Peyer's patch (tissue), 4 donors: ENCODE data around the gene STAM2. TPM values are rescaled to one million over a fixed set of nuclear protein-coding genes. Genes with fewer than 3 reads are reported as not detected.
"Not testable (repeated sequence)": the region's sequence is repeated elsewhere in the genome, so short reads cannot be mapped to it uniquely, and the experiment has no call there.

Experiments used
- DNase-seq, 3 donors: peaks; one replicate each; pipeline ENCODE4 v3.0.0-alpha.2; 2017 to 2019
- H3K27ac ChIP-seq, 4 donors: fragments of 200-600 bp; sonication (generic); one replicate each; pipeline ENCODE4 v1.5.1; 2016 to 2019
- H3K27me3 ChIP-seq, 2 donors: fragments of 200-600 bp; sonication (generic); one replicate each; pipeline ENCODE4 v1.5.1; 2019
- H3K36me3 ChIP-seq, 3 donors: fragments of 200-600 bp; sonication (generic); one replicate each; pipeline ENCODE4 v1.5.1; 2016 to 2019
- H3K4me1 ChIP-seq, 4 donors: fragments of 200-600 bp; sonication (generic); one replicate each; pipeline ENCODE4 v1.5.1; 2016 to 2019
- H3K4me3 ChIP-seq, 4 donors: fragments of 200-600 bp; sonication (generic); 1 replicate in 3 of 4; 2 replicates in 1 of 4; pipeline ENCODE4 v1.5.1; 2016 to 2019; ENCODE audit warnings: mild to moderate bottlenecking in 1 of 4
- H3K9me3 ChIP-seq, 4 donors: fragments of 200-600 bp; sonication (generic); one replicate each; pipeline ENCODE4 v1.5.1; 2016 to 2019; ENCODE audit warnings: mild to moderate bottlenecking in 1 of 4
- POLR2A ChIP-seq, 2 donors: fragments of 450-650 bp; IDR thresholded peaks; one replicate each; pipeline ENCODE4 v1.5.1; 2017; ENCODE audit warnings: antibody characterized with exemption in 2 of 2, mild to moderate bottlenecking in 2 of 2, moderate library complexity in 2 of 2
- total RNA-seq, 4 donors: library from RNA; depleted of rRNA; stranded (reverse); fragments of >200 nt; gene quantifications; one replicate each; pipeline ENCODE4 v1.1.0, GENCODE V29; 2016
- TF ChIP-seq, protein P1 (sequence below), 6 experiments: fragments of 450-650 bp in 4 of 6; fragments of 200-600 bp in 2 of 6; sonication (generic) in 1 of 6; IDR thresholded peaks; one replicate each; pipeline ENCODE4 v1.5.1; 2017 to 2019; ENCODE audit warnings: antibody characterized with exemption in 6 of 6, mild to moderate bottlenecking in 3 of 6, moderate library complexity in 1 of 6

Gene STAM2
- total RNA-seq, 4 donors from 2014 or later, result 29.7 to 46.2 (median 36.8) TPM

DNA sequence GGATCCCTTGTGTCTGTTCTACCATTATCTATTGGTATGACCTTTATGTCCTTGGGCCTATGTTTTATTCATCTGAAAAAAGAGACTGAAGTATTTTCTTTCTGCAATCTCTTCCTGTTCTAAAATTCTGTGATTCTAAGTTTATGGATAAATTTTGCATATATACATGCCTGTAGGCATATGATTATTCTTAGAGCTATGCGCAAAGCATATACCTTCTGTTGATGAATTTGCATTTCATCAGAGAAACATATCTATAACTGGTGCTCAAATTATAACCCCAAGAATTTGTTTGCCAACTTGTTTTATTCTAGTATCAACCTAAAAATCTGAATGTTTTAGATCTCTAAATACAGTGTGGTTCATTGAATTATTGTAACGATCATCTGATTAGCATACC lies 83.5 kb downstream of the STAM2 start:
- no peak for DNase-seq

GRCh38 chr2:152090726-152091125 lies 84.8 kb downstream of the STAM2 start:
- H3K4me1 ChIP-seq, DNase-seq, H3K9me3 ChIP-seq, H3K36me3 ChIP-seq, H3K27me3 ChIP-seq, H3K27ac ChIP-seq, H3K4me3 ChIP-seq: not testable (repeated sequence)

More for the DNA sequence above, 83.5 kb downstream of the STAM2 start:
- H3K9me3 ChIP-seq, result no peaks in the 10 kb centered on the region
- H3K36me3 ChIP-seq, result no peaks in the 10 kb centered on the region
- no peak overlapping the region for H3K4me3 ChIP-seq
- H3K27me3 ChIP-seq, result no peaks in the 10 kb centered on the region
- TF ChIP-seq, protein P1, sequence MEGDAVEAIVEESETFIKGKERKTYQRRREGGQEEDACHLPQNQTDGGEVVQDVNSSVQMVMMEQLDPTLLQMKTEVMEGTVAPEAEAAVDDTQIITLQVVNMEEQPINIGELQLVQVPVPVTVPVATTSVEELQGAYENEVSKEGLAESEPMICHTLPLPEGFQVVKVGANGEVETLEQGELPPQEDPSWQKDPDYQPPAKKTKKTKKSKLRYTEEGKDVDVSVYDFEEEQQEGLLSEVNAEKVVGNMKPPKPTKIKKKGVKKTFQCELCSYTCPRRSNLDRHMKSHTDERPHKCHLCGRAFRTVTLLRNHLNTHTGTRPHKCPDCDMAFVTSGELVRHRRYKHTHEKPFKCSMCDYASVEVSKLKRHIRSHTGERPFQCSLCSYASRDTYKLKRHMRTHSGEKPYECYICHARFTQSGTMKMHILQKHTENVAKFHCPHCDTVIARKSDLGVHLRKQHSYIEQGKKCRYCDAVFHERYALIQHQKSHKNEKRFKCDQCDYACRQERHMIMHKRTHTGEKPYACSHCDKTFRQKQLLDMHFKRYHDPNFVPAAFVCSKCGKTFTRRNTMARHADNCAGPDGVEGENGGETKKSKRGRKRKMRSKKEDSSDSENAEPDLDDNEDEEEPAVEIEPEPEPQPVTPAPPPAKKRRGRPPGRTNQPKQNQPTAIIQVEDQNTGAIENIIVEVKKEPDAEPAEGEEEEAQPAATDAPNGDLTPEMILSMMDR (IDR thresholded peaks at IDR 0.05), result no peak
- TF ChIP-seq POLR2A (IDR thresholded peaks at IDR 0.05), result no peak
- peaks cover 0 to under 1% (median 0%) of the 10 kb centered on the region in 4 donors for H3K4me1 ChIP-seq
- no peak overlapping the region for H3K27ac ChIP-seq

- Histone ChIP-seq H3K9me3 (no peaks in the 10 kb centered on the region), H3K36me3 (no peaks in the 10 kb centered on the region), H3K4me3 (no peak overlapping the region), H3K27me3 (no peaks in the 10 kb centered on the region), H3K4me1 (no peaks in the 10 kb centered on the region), H3K27ac (no peak overlapping the region)
- TF ChIP-seq POLR2A (IDR thresholded peaks at IDR 0.05), result no peak
- TF ChIP-seq, protein P1 (IDR thresholded peaks at IDR 0.05), result no peak
- DNase-seq, result no peak
Measured at GRCh38 chr2:152089238-152089637, 86.3 kb downstream of the STAM2 start.

GRCh38 chr2:152088006-152088405 lies 87.6 kb downstream of the STAM2 start:
- H3K27me3 ChIP-seq, result no peaks in the 10 kb centered on the region
- H3K36me3 ChIP-seq, result no peaks in the 10 kb centered on the region
- no peaks in the 10 kb centered on the region for H3K4me1 ChIP-seq
- H3K4me3 ChIP-seq, result no peak overlapping the region
- H3K9me3 ChIP-seq, result no peaks in the 10 kb centered on the region
- DNase-seq, result no peak
- H3K27ac ChIP-seq, result no peak overlapping the region
- TF ChIP-seq POLR2A (IDR thresholded peaks at IDR 0.05), result no peak
- TF ChIP-seq, protein P1 (IDR thresholded peaks at IDR 0.05), result no peak

DNA sequence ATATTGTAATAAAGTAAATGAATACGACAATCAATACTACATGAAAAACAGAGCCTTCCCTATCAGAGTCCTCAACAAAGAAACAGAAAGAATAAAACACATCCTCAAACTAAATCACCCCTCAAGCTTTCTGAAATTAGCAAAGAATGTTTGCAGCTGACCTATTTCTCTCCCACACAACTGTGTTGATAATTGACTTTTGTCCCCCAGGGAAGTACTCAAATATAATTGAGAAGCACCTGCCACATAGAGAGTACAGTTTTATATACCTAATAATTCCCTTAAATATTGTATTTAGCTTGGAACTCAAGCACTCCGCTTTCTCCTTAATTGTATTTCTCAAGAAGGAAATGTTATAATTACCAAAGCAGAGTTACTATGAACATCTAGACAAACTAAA lies 89.3 kb downstream of the STAM2 start:
- Histone ChIP-seq H3K27ac (no peak overlapping the region), H3K9me3 (no peaks in the 10 kb centered on the region), H3K36me3 (no peaks in the 10 kb centered on the region), H3K4me3 (no peak overlapping the region), H3K4me1 (no peaks in the 10 kb centered on the region), H3K27me3 (no peaks in the 10 kb centered on the region)
- no peak for DNase-seq
- TF ChIP-seq, protein P1 (IDR thresholded peaks at IDR 0.05), result no peak
- no peak for TF ChIP-seq POLR2A (IDR thresholded peaks at IDR 0.05)

- Histone ChIP-seq H3K4me3 (no peak overlapping the region), H3K27ac (no peak overlapping the region), H3K27me3 (no peaks in the 10 kb centered on the region), H3K36me3 (no peaks in the 10 kb centered on the region), H3K9me3 (no peaks in the 10 kb centered on the region), H3K4me1 (no peaks in the 10 kb centered on the region)
- TF ChIP-seq, protein P1 (IDR thresholded peaks at IDR 0.05), result no peak
- no peak for TF ChIP-seq POLR2A (IDR thresholded peaks at IDR 0.05)
- DNase-seq, result no peak
Measured at GRCh38 chr2:152084076-152084475, 91.5 kb downstream of the STAM2 start.
